HG02571 (cell line): ENCODE measurements around the gene CCDC89.
"Not testable (repeated sequence)": the region's sequence is repeated elsewhere in the genome, so short reads cannot be mapped to it uniquely, and the experiment has no call there.

ENCODE experiments used
- ATAC-seq: cut with Tn5 transposase; IDR thresholded peaks from one replicate; pipeline ENCODE4 v1.9.1; 2021; ENCODE audit warnings: mild to moderate bottlenecking, moderate library complexity; ENCODE audit not compliant: unreplicated experiment

CCDC89 gene

DNA sequence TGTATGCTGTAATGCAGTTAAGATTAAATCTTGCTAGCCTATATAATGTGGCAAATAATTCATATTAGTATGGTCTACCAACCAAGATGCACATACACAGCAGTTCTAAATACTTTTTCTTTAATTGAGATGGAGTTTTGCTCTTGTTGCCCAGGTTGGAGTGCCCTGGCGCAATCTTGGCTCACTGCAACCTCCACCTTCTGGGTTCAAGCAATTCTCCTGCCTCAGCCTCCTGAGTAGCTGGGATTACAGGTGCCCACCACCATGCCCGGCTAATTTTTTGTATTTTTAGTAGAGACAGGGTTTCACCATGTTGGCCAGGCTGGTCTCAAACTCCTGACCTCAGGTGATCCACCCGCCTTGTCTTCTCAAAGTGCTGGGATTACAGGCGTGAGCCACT lies 31.7 kb downstream of the CCDC89 start:
- not testable (repeated sequence) for ATAC-seq

- ATAC-seq = no peak
These were observed 33.1 kb downstream of the CCDC89 start for GRCh38 chr11:85652786-85653447.

DNA sequence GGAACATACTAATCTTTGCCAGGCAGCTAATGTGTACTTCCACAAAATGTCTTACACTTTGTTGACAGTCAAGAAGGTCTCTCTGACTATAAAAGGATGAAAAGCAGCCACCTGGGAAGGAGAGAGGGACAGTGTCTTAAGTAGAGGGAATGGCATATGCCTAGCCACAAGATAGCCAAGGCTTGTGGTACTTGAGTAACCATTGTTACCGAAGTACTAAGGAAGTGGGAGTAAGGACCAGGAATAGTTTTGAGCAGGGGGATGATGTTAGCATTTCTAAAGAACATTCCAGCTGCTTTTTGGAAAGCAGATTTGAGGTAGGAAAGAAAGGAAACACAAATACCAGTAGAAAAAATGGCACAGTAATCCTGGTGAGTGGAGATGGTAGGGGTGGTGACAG lies 34.9 kb downstream of the CCDC89 start:
- ATAC-seq = no peak

GRCh38 chr11:85647604-85648299 lies 38.2 kb downstream of the CCDC89 start, which contains the start of gene TMEM126A:
Gene TMEM126A (plus strand): TSS chr11:85647967. CDS start chr11:85650256, 2,289 bp downstream.
- ATAC-seq = peak; percentile 99

- no peak for ATAC-seq
These were observed 38.9 kb downstream of the CCDC89 start for GRCh38 chr11:85647078-85647477.

DNA sequence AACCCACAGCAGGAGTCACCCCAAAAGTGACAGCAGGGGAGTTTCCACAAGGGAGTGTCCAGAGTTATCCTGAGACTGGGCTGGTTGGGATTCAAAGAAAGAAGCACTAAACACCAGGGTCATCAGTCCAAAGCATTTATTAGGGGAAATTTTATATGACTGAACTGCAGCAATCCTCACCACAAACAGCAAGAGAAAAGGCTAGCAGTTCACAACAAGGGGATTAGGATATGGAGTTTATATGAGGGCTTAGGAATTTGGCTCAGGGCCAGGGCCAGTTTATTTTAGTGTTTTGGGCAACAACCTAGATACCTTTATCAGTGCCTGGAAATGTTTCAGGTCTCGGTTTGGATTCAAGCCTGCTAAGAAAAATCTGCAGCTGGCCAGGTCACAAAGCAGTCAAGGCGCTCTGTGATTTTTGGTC lies 42.8 kb downstream of the CCDC89 start:
- no peak for ATAC-seq

DNA sequence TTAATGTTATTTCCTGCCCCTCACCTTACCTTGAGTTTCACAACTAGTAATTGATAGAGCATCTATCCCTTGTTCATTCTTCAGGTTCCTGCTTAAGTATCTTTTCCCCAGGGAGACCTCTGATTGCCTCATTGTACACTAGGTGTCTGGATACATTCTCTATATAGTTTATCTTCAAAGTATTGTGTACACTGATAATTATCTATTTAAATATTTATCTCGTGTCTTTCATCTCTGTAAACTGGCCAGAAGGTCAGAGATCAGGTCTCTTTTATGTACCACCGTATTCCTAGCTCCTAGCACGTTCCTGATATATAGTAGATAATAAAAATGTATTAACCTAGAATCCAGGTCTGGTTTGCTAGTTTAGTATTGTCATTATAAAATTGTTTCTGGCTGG lies 51.2 kb downstream of the CCDC89 start:
- no peak for ATAC-seq
